Bronchial epithelial cell (primary cell): ENCODE measurements around the gene CORO1C. TPM values are rescaled to one million over a fixed set of nuclear protein-coding genes. Genes with fewer than 3 reads are reported as not detected.
A peak's percentile ranks its signal among the peaks of the same experiment; 100 is the strongest.

Experiments used
- DNase-seq: peaks from one replicate; pipeline ENCODE4 v3.0.0-alpha.2; 2010; ENCODE audit warnings: low read depth
- FAIRE-seq: peaks from 2 replicates; lab custom pipeline; 2011; peaks lifted over from hg19 to GRCh38; lab: Jason Lieb, UNC
- H3K27me3 ChIP-seq: 2 replicates; pipeline ENCODE4 v1.5.1; 2011; ENCODE audit warnings: low read length; ENCODE audit not compliant: control insufficient read depth, insufficient read depth
- H3K36me3 ChIP-seq: 2 replicates; pipeline ENCODE4 v1.5.1; 2011; ENCODE audit warnings: low read length; ENCODE audit not compliant: control insufficient read depth, insufficient read depth
- H3K4me3 ChIP-seq: 2 replicates; pipeline ENCODE4 v1.5.1; 2011; ENCODE audit warnings: mild to moderate bottlenecking, low read depth, low read length, control low read depth
- total RNA-seq: library from RNA; depleted of rRNA; stranded (reverse); fragments of >200 nt; gene quantifications from 2 replicates; pipeline ENCODE4 v1.2.1, GENCODE V29; 2014
- TF ChIP-seq, protein P1 (sequence below): IDR thresholded peaks from 2 replicates; pipeline ENCODE4 v1.5.1; 2011; ENCODE audit warnings: mild to moderate bottlenecking, moderate library complexity, low read length, control low read depth, inconsistent platforms; ENCODE audit not compliant: insufficient read depth, severe bottlenecking

The CORO1C gene
- total RNA-seq, 1 donor from 2014 or later: 152 TPM

DNA sequence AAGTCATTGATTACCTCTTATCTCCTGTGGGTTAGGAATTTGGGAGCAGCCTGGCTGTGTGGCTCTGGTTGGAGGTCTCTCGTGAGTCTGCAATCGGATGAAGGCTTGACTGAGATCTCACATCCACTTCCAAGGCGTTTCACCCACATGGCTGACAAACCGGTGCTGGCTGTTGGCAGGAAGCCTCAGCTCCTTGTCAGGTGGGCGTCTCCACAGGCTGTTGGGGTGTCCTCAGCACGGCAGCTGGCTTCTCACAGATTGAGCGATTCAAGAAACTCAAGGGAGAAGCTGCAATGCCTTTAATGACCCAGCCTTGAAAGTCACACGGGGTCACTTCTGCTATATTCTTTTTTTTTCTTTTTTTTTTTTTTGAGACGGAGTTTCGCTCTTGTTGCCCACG is 28.6 kb upstream of the CORO1C start:
- Histone ChIP-seq H3K36me3 (no peaks in the 10 kb centered on the region), H3K27me3 (no peaks in the 10 kb centered on the region), H3K4me3 (no peak overlapping the region)
- FAIRE-seq (no peak), DNase-seq (no peak)
- TF ChIP-seq, protein P1, sequence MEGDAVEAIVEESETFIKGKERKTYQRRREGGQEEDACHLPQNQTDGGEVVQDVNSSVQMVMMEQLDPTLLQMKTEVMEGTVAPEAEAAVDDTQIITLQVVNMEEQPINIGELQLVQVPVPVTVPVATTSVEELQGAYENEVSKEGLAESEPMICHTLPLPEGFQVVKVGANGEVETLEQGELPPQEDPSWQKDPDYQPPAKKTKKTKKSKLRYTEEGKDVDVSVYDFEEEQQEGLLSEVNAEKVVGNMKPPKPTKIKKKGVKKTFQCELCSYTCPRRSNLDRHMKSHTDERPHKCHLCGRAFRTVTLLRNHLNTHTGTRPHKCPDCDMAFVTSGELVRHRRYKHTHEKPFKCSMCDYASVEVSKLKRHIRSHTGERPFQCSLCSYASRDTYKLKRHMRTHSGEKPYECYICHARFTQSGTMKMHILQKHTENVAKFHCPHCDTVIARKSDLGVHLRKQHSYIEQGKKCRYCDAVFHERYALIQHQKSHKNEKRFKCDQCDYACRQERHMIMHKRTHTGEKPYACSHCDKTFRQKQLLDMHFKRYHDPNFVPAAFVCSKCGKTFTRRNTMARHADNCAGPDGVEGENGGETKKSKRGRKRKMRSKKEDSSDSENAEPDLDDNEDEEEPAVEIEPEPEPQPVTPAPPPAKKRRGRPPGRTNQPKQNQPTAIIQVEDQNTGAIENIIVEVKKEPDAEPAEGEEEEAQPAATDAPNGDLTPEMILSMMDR: no peak

DNA sequence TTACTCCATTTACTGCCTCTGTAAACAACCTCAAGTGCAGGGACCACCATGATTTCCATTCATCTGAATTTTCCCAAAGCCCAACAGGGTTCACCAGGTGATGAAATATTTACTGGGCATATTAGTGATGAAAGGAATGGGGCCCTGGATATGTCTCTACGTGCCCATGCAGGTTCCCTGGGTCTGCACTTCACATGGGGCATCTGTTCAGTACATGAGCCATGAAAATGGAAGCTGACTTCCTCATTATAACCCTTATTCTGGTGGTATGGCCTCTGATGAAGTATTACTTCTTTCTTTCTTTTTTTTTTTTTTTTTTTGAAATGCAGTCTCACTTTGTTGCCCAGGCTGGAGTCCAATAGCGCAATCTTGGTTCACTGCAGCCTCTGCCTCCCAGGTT is 26.5 kb upstream of the CORO1C start:
- H3K4me3 ChIP-seq: no peak overlapping the region
- no peaks in the 10 kb centered on the region for H3K36me3 ChIP-seq
- H3K27me3 ChIP-seq: no peaks in the 10 kb centered on the region
- FAIRE-seq (no peak), DNase-seq (peak; percentile 92)
- TF ChIP-seq, protein P1: no peak

DNA sequence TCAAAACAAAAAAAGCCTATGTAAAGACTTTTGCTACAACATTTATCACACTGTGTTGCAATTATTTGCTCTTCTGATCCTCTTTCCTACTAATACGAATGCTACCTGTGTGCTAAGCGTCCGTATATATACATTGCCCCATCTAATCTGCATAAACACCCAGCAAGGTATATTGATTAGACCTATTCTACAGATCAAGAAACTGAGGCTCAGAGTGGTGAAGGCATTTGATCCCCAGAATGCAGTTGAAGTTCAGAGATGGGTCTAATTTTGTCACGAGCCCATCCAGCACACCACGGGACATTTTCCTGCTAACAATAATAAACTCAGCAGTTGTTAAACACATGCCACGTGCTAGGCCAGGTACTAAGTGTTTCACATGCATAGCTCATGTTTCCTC is 25.1 kb upstream of the CORO1C start:
- H3K27me3 ChIP-seq: no peaks in the 10 kb centered on the region
- no peaks in the 10 kb centered on the region for H3K36me3 ChIP-seq
- TF ChIP-seq, protein P1: no peak
- no peak overlapping the region for H3K4me3 ChIP-seq
- DNase-seq (no peak), FAIRE-seq (no peak)

DNA sequence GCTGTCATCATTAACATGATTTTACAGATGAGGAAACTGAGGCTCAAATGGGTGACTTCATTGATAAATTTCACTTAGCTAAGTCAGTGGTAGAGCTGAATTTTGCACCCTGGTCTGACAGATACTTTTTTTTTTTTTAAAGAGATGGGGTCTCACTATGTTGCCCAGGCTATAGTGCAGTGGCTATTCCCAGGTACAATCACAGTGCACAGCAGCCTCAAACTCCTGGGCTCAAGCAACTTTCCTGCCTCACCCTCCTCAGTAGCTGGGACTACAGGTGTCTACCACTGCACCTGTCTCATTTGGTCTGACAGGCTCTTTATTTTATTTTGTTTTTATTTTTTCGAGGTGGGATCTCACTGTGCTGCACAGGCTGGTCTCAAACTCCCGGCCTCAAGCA is 24.2 kb upstream of the CORO1C start:
- no peak for FAIRE-seq
- Histone ChIP-seq H3K36me3 (no peaks in the 10 kb centered on the region), H3K27me3 (no peaks in the 10 kb centered on the region), H3K4me3 (no peak overlapping the region)
- TF ChIP-seq, protein P1: no peak
- DNase-seq: no peak

DNA sequence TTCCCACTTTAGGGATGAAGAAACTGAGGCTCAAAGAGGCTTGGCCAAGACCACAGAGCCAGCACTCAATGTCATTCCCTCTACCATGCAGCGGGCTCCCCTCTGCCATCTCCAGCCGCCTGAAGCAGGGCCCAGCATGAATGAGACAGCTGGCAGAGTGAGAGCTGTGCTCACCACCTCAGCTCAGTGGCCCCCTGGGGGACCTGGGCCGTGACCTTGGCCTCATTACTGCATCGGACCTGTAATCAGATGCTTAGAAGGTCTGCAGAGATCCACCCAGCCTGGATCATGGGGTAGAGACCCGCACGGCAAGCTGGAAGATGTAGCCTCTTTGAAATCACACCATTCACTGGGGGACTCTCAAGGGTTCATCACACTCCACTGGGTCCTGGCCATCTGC is 22.7 kb upstream of the CORO1C start:
- FAIRE-seq (no peak), DNase-seq (no peak)
- TF ChIP-seq, protein P1: no peak
- Histone ChIP-seq H3K27me3 (no peaks in the 10 kb centered on the region), H3K36me3 (no peaks in the 10 kb centered on the region), H3K4me3 (no peak overlapping the region)

DNA sequence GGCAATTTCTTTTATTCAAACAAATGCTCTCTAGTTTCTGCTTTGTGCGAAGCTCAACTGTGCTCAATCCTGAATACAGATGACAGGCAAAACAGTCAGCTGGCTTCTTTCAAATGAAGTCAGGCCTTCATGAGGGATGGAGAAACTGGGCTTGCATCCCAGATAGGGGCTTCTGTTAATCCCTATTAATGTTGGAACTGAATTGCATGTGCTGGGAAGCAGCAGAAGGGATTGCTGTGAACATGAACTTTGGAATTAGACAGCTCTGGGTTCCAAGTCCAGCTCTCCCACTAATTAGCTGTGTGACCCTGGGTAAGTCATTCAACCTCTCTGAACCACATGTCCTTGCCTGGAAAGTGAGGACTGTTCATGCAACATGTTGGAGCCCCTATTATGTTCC is 21.1 kb upstream of the CORO1C start:
- H3K36me3 ChIP-seq: no peaks in the 10 kb centered on the region
- H3K27me3 ChIP-seq: no peaks in the 10 kb centered on the region
- no peak overlapping the region for H3K4me3 ChIP-seq
- no peak for DNase-seq
- TF ChIP-seq, protein P1: no peak
- FAIRE-seq: no peak
